ENCODE results near the gene CACNG6.
A peak's percentile ranks its signal among the peaks of the same experiment; 100 is the strongest.

Gene CACNG6

GRCh38 chr19:53966931-53967330 lies 24.5 kb upstream of the CACNG6 start:
- DNase-seq (ENCODE audit: low read depth in 3 of 3, low spot score in 1 of 3), result no peak

GRCh38 chr19:53969366-53969765 lies 22.1 kb upstream of the CACNG6 start:
- DNase-seq (ENCODE audit: low read depth in 3 of 3, low spot score in 1 of 3), result no peak

- no peak for DNase-seq (ENCODE audit: low read depth in 3 of 3, low spot score in 1 of 3)
These were observed 19.8 kb upstream of the CACNG6 start for GRCh38 chr19:53971673-53972072.

GRCh38 chr19:53977429-53977990 lies 13.9 kb upstream of the CACNG6 start:
- DNase-seq (ENCODE audit: low read depth in 3 of 3, low spot score in 1 of 3), result peak in 2 of 3 donors; percentile 12 to 30

GRCh38 chr19:53977991-53978731 lies 13.3 kb upstream of the CACNG6 start:
- no peak for DNase-seq (ENCODE audit: low read depth in 3 of 3, low spot score in 1 of 3)

- DNase-seq (ENCODE audit: low read depth in 3 of 3, low spot score in 1 of 3), result no peak
These were observed 12.2 kb upstream of the CACNG6 start for GRCh38 chr19:53978975-53979801.

- no peak for DNase-seq (ENCODE audit: low read depth in 3 of 3, low spot score in 1 of 3)
These were observed 10.7 kb upstream of the CACNG6 start for GRCh38 chr19:53980539-53981375.

GRCh38 chr19:53981376-53981951 lies 10.0 kb upstream of the CACNG6 start:
- DNase-seq (ENCODE audit: low read depth in 3 of 3, low spot score in 1 of 3), result no peak

GRCh38 chr19:53982001-53982451 lies 9.4 kb upstream of the CACNG6 start:
- no peak for DNase-seq (ENCODE audit: low read depth in 3 of 3, low spot score in 1 of 3)

- no peak for DNase-seq (ENCODE audit: low read depth in 3 of 3, low spot score in 1 of 3)
These were observed 8.8 kb upstream of the CACNG6 start for GRCh38 chr19:53982611-53983010.

GRCh38 chr19:53983457-53984289 lies 7.8 kb upstream of the CACNG6 start:
- DNase-seq (ENCODE audit: low read depth in 3 of 3, low spot score in 1 of 3), result no peak

GRCh38 chr19:53985863-53986262 lies 5.6 kb upstream of the CACNG6 start:
- no peak for DNase-seq (ENCODE audit: low read depth in 3 of 3, low spot score in 1 of 3)

- no peak for DNase-seq (ENCODE audit: low read depth in 3 of 3, low spot score in 1 of 3)
These were observed 2.5 kb upstream of the CACNG6 start for GRCh38 chr19:53988981-53989380.

GRCh38 chr19:53989600-53990533 lies 1.6 kb upstream of the CACNG6 start:
- no peak for DNase-seq (ENCODE audit: low read depth in 3 of 3, low spot score in 1 of 3)

- DNase-seq (ENCODE audit: low read depth in 3 of 3, low spot score in 1 of 3), result no peak
These were observed 774 bp downstream of the CACNG6 start for GRCh38 chr19:53992211-53992610.

GRCh38 chr19:53992815-53993214 lies 1.4 kb downstream of the CACNG6 start:
- DNase-seq (ENCODE audit: low read depth in 3 of 3, low spot score in 1 of 3), result no peak

GRCh38 chr19:53993448-53993847 lies 2.0 kb downstream of the CACNG6 start:
- no peak for DNase-seq (ENCODE audit: low read depth in 3 of 3, low spot score in 1 of 3)

GRCh38 chr19:53994811-53995210 lies 3.4 kb downstream of the CACNG6 start:
- no peak for DNase-seq (ENCODE audit: low read depth in 3 of 3, low spot score in 1 of 3)

GRCh38 chr19:53998223-53998622 lies 6.8 kb downstream of the CACNG6 start:
- DNase-seq (ENCODE audit: low read depth in 3 of 3, low spot score in 1 of 3), result no peak
